DLD1 (cell line): ENCODE data around the gene AXIN1.

Experiments used
- in situ Hi-C: cut with HindIII; loops from 2 replicates; pipeline ENCODE4 v1.10.0; 2017; ENCODE audit warnings: low sequenced_read_pairs

The AXIN1 gene

DNA sequence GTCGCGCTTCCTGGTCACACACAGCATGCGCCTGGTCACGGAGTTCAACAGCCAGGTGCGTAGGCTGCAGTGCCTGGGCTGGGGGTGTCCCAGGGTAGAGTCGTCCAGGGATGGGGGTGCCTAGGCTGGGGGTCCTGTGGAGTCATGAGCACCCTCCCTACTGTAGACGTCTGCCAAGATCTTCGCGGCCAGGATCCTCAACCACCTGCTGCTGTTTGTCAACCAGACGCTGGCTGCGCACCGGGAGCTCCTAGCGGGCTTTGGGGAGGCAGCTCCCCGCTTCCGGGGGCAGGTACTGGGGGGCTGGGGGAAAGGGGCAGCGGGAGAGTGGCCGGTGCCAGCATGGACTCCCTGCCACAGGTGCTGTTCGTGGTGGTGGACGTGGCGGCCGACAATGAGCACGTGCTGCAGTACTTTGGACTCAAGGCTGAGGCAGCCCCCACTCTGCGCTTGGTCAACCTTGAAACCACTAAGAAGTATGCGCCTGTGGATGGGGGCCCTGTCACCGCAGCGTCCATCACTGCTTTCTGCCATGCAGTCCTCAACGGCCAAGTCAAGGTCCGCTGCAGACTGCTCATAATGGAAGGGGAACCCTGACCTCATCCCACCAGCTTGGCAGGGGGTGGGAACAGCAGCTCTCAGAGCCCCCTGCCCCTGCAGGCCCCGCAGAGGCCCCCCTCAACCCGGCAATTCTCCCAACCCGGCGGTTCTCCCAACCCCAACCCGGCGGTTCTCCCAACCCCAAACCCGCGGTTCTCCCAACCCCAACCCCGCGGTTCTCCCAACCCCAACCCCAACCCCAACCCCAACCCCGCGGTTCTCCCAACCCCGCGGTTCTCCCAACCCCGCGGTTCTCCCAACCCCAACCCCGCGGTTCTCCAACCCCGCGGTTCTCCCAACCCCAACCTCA is 67.1 kb downstream of the AXIN1 start:
- in situ Hi-C loops: no loop called here

DNA sequence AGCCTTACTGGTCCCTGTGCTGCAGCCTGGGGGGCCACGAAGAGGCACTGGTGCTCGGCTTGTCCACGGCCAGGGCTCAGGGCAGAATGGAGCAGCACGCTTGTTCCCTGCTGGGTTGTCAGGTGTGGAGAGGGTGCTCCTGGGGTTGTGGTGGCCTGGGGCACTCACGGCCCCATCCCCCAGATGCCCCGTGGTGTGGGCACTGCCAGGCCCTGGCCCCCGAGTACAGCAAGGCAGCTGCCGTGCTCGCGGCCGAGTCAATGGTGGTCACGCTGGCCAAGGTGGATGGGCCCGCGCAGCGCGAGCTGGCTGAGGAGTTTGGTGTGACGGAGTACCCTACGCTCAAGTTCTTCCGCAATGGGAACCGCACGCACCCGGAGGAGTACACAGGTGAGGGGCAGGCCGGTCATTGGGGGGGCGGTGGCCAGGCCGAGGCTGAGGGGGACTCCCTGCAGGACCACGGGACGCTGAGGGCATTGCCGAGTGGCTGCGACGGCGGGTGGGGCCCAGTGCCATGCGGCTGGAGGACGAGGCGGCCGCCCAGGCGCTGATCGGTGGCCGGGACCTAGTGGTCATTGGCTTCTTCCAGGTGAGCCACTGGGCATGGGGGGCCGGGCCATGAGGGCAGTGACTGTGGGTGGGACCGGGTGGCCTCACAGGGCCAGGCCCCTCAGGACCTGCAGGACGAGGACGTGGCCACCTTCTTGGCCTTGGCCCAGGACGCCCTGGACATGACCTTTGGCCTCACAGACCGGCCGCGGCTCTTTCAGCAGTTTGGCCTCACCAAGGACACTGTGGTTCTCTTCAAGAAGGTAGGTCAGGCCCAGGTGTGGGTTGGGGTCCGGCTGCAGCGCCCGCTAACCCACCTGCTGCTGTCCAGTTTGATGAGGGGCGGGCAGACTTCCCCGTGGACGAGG is 68.1 kb downstream of the AXIN1 start:
- in situ Hi-C loops: no loop called here

DNA sequence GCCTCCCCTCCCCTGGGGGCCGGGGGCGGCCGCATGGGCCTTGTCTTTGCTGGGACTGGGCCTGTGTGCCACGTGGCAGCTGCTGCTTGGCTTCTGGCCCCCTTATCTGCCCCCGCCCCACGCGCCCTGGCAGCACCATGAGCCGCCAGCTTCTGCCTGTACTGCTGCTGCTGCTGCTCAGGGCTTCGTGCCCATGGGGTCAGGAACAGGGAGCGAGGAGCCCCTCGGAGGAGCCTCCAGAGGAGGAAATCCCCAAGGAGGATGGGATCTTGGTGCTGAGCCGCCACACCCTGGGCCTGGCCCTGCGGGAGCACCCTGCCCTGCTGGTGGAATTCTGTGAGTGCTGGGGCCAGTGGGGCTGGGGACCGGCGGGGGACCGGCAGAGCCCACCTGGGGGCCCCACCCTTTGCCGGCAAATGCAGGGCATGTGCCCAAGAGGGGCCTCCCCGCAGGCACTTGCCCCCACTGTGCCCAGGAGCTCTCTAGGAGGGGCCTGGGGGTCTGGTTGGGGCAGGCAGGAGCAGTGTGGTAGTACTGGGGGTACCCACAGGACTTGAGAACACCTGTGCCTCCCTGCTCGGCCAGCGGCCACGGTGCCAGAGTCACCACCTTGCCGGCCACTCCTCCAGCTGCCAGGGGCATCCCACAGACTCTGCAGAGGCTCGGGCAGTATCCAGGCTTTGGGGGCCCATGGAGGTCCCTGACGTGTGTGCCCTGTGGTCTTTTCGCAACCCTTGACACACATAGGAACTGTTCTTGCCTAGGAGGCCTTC is 69.3 kb downstream of the AXIN1 start, which contains the start of gene PDIA2:
Gene PDIA2 (plus strand): TSS at position 132 of the 773 bp plus-strand sequence. CDS start 6 bp downstream, at position 138.
- in situ Hi-C loops: no loop called here

DNA sequence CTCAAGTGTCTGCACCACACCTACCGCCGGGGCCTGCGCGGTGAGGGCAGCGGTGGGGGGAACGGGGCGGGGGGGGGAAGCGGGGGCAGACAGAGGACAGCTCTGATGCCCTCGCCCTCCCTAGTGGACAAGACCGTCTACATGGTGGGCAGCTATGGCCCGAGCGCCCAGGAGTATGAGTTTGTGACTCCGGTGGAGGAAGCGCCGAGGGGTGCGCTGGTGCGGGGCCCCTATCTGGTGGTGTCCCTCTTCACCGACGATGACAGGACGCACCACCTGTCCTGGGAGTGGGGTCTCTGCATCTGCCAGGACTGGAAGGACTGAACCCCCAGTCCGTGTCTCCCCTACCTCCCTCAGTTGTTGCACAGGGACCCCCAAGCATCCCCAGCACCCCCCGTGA is 70.0 kb downstream of the AXIN1 start:
- in situ Hi-C loops: no loop called here

DNA sequence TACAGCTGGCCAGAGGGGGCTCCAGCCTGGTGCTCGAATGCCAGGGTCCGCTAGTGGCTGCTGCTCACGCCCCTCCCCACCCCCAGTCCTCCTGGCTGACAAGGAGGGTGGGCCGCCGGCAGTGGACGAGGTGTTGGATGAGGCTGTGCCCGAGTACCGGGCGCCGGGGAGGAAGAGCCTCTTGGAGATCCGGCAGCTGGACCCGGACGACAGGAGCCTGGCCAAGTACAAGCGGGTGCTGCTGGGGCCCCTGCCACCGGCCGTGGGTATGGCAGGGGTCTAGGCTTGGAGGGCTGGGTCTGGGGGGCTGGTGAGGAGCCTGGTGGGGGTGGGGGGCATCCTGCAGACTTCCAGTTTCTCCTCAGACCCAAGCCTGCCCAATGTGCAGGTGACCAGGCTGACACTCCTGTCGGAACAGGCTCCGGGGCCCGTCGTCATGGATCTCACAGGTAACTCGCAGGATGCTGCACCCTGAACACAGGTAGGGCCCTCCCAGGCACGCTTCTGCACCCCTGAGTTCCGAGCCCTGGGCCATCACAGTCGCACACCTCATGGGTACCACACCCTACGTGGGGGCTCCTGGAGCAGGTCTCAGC is 70.8 kb downstream of the AXIN1 start:
- in situ Hi-C loops: no loop called here

DNA sequence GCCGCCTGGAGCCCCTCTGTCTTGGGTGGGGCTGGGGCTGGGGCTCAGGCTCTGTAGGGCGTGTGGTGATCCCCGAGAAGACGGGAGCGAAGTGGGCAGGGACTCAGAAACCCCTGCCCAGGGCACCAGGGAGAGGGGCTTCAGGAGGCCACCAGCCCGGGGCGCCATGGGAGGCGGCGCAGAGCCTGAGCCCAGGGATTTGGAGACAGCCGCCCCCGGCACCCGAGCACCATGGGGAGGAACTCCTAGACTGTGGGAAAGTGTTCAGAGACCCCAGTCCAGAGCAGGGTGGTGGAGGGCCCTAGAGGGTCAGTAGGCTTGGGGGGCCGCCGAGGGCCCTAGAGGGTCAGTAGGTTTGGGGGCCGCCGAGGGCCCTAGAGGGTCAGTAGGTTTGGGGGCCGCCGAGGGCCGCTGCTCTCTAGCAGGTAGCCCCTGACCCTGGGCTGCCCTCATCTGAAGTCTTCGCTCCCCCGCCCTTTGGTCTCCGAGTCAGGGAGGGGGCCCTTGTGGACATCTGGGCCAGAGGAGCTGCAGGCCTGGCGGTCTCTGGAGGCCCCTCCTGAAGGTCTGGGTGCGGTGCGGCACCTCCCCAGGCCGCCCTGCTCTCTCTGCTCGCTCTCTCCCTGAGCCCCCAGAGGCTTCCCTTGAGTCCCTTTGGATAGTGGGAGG is 71.4 kb downstream of the AXIN1 start:
- in situ Hi-C loops: no loop called here

DNA sequence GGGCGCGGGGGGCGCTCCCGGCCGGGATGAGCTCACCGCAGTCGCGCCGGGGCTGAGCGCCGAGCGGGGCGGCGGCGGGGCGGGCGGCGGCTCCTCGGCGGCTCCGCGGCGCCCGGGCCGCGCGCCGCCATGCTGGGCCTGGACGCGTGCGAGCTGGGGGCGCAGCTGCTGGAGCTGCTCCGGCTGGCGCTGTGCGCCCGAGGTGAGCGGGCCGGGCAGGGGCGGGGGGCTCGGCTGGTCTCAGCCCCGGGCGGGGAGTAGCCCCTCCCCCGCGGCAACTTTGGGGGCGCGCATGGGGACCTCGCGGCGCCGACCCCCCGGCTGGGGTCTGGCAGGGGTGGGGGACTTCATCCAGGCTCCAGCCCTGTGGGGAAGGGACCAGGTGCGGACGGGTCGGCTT is 72.0 kb downstream of the AXIN1 start, which contains the start of gene ARHGDIG:
Gene ARHGDIG (plus strand): TSS at position 40 of the 400 bp plus-strand sequence. CDS start 90 bp downstream, at position 130.
- in situ Hi-C loops: no loop called here

DNA sequence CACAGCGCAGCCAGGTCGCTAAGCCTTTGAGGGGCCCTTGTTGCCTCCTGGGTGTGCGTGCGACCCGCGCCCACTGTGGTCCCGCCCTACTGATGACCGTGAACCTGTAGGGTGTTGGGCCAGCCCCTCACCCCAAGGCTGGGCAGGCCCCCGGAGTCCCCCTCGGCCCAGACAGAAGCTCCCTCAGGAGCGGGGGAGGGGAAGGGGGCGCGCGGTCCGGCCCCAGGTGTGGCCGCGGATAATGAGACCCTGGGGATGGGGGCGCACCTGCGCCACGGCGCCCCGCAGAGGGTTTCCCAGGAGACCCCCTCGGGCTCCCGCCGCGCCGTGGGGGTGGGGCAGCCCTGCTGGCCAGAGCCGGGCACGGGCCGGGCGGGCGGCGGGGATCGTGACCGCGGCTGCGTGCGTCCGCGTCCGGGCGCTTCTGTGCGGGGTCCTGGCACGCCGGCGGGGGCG is 72.5 kb downstream of the AXIN1 start:
- in situ Hi-C loops: no loop called here

DNA sequence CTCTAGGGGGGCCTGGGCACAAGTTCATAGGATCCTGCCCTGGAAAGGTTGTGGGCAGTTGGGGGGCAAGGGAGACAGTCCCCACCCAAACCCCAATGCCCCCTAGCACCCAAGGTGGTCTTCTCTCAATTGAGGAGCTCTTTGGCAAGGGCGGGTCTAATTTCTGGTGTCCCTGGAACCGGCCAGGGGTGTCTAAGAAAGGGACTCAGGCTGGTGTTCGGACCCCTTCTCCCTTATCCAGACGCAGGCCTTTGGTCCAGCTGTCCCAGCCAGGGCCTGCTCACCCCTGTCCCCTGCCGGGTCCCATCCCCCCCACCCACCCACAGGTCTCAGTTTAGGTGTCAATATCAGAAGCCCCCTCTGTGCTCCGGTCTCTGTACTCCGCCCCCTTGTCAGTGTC is 73.0 kb downstream of the AXIN1 start:
- in situ Hi-C loops: no loop called here

DNA sequence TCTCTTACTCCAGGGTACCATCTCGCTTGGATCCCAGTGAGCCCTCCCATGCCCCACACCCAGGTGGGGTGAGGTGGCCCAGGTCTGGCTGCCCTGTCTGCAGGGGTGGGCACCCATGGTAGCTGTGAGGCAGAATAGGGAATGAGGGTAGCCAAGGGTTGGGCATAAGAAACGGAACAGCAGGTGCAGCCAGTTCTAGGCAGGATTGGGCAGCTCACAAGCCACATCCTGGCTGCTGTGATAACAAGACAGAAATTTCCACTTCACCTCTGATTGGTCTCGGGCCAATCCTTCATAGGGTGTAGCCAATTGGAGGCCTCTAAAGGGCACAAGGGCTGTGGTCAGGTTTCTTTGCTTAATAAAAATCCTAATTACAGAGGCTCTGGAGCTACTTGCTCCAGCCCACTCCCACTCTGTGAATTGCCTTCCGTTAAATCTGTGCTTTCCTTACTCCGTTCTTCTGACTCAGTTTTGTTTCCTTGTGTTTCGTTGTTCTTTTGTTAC is 73.6 kb downstream of the AXIN1 start:
- in situ Hi-C loops: no loop called here

DNA sequence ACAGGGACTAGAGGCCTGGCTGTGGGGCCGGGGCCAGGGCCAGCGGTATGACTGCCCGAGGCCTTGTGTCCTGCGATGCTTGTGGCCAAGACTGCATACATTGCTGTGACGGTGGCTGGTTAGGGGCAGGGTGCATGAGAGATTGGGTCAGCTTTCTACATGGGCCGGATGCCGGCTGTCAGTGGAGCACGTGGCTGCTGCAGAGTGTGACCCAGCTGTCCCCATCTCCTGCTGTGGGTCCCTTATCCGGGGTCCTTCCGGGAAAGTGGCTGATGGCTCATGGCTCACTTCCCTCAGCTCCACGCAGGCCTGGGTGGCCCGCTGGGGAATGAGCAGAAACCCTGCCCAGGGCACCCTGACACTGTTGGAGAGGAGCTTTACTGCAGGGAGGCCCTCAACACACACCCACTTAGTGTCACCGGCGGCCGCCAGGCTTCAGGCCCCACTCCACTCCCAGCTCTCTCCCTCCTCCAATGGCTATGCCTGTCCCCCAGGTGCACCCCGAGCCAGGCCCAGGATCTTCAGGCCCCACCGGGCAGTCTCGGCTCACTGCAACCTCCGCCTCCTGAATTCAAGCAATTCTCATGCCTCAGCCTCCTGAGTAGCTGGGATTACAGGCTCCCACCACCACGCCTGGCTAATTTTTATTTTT is 76.0 kb downstream of the AXIN1 start:
- in situ Hi-C loops: no loop called here

DNA sequence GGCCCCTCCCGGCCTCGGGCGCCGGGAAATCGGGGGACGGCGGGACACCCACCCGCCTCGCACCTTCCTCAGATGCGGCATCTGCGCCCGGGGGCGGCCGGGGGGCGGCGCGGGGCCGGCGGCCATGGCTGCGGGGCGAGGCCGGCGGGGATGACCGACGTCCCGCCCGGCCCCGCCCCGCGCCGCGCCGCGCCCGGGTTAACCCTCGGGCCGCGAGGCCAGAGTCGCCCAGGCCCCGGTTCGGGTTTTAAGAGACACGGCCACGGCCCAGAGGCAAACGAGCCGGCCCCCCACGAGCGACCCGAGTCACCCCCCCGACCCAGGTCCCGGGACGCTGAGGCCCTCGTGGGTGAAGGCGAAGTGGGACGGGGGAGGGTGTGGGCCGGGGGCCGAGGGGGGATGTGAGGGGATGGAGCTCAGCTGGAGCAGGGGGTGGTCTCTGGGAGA is 76.7 kb downstream of the AXIN1 start, which contains the start of gene RGS11:
Gene RGS11 (minus strand): TSS at position 159 of the 447 bp plus-strand sequence. CDS start 33 bp downstream, at position 126.
- in situ Hi-C loops: no loop called here

DNA sequence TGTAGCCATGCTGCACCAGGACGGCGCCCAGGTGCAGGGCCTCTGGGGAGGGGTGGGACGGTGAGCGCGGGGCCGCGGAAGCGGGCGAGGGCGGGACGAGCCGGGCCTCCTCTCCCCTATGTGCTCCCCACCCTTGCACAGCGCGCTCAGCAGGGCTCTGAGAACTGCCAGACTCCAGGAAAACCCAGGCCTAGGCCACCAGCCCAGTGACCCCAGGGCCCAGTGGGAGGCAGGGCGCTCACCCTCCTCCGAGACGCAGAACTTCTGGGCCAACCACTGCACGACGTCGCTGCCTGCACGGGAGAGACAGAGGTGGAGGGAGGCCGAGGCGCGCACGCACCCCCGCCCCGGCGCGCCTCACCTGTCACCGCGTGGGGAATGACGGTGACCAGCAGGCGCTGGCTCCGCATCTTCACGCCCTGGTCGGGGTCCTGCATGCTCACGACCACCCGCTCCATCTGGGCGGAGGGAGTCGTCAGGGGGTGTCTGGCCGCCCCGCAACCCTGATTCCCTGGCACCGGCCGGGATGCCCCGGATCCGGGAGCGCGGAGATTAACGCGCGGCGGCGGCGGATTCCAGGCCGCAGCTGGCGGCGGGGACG is 77.4 kb downstream of the AXIN1 start:
- in situ Hi-C loops: no loop called here

DNA sequence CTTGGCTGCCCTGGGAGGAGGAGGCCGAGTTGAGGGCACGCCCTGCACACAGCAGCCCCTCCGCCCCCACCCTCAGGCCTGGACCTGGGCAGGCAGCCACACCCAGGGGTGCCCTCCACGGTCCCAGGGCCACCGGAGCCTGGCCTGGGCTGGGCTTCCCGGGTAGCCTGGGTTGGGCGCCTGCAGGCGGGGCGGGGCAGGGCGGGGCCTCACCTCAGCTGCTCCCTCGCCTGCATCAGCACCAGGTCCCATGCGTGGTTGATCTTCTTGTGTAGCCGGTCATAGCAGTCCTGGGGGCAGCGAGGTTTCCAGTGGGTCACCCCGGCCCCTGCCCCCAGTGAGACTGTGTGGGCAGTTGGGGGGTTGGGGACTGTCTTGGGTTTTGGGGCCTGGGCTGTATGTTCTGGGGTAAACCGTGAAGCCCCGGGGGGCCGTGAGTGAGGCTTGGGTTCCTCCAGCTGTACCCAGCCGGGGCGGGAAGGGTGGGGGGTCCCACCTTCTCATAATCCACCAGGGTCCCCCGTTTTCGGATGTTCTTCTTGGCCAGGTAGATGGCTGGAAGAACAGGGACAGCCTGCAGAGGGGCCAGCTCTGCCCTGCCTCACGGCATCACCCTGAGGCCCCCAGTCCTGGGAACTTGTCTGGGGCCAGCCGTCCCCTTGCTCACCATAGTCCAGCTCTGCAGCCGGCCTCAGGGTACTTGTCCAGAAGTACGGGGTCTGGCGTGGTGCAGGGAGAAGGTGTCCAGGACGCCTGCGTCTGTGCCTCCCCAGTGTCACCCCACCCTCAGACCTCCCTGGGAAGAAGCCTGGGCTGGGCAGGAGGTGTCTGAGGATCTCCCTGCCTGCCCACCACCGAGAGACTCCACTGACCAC is 78.7 kb downstream of the AXIN1 start:
- in situ Hi-C loops: no loop called here

DNA sequence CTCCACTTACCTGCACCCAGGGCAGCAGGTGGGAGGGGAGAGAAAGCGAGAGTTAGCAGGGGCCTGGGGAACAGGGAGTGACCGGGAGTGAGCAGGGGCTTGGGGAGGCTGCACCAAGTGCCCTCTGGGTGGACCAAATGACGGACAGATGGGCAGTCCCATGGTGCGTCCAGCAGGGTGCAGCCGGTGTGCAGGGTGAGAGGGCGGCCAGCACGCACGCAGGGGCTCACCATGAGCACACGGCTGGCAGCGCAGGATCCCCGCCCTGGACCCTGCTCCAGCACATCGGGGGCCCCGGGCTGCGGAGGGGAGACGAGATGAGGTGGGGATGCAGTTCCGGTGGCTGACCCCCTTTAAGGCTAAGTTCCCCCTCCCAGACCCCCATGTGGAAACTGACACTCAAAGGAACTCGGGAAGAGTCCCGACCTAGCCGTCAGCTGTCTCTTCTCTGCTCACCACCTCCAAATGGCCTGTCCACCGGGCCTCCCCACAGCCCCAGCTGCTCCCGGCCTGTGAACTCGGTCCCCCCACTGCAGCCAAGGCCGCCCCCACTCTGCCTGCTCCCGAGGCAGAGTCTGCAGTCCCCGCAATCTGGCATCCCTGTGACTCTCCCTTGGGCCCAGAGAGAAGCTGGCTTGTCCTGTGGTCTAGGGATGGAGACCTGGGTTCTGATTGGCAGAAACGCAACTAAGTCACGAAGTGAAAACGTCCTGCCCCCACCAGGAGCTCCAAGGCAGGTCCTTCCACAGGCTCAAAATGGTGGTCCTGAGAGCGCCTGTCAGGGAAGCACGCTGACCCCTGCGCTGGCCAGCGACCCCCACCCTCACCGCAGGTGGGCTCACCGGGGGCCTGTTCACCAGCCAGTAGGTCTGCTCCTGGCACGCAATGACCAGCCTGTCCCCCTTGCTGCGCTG is 79.6 kb downstream of the AXIN1 start:
- in situ Hi-C loops: no loop called here
